Measurements from ENCODE around the gene PNRC2.

Gene PNRC2

DNA sequence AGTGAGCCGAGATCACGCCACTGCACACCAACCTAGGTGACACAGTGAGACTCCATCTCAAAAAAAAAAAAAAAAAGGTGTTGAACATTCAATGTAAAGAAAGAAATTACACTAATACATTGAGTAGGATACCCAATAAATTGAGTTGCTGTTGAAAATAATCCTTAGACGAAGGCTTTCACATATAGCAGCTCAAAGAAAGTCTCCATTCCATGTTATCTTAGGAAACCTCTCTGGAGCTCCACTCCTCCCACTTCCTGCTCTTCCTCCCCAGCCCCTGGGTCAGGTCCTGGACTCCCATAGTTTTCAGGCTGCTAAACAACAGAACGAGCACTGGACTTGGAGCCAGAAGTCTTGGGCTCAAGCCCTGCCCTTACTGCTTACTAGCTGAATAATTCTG, 30.8 kb upstream of the PNRC2 start:
- TF ChIP-seq EZH2 (IDR thresholded peaks at IDR 0.05; ENCODE audit: borderline replicate concordance, low read depth, low read length, severe bottlenecking): no peak
- TF ChIP-seq, protein P1, sequence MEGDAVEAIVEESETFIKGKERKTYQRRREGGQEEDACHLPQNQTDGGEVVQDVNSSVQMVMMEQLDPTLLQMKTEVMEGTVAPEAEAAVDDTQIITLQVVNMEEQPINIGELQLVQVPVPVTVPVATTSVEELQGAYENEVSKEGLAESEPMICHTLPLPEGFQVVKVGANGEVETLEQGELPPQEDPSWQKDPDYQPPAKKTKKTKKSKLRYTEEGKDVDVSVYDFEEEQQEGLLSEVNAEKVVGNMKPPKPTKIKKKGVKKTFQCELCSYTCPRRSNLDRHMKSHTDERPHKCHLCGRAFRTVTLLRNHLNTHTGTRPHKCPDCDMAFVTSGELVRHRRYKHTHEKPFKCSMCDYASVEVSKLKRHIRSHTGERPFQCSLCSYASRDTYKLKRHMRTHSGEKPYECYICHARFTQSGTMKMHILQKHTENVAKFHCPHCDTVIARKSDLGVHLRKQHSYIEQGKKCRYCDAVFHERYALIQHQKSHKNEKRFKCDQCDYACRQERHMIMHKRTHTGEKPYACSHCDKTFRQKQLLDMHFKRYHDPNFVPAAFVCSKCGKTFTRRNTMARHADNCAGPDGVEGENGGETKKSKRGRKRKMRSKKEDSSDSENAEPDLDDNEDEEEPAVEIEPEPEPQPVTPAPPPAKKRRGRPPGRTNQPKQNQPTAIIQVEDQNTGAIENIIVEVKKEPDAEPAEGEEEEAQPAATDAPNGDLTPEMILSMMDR (IDR thresholded peaks at IDR 0.05; ENCODE audit: borderline replicate concordance, extremely low read depth, low read length, poor library complexity, severe bottlenecking): no peak
- Histone ChIP-seq H3K27ac (ENCODE audit: low read length) (no peak overlapping the region), H3K36me3 (ENCODE audit: insufficient read depth, low read length) (no peaks in the 10 kb centered on the region), H4K20me1 (ENCODE audit: insufficient read depth, low read length) (no peaks in the 10 kb centered on the region), H3K4me3 (ENCODE audit: low read depth in 1 of 2, low read length in 2 of 2) (no peak overlapping the region), H2AFZ (ENCODE audit: low read depth, low read length) (no peak overlapping the region), H3K9me3 (ENCODE audit: insufficient read depth, low read length, severe bottlenecking) (no peaks in the 10 kb centered on the region), H3K4me2 (ENCODE audit: insufficient read depth, low read length) (no peak overlapping the region), H3K27me3 (ENCODE audit: insufficient read depth, low read length, poor library complexity) (peaks cover 4% of the 10 kb centered on the region), H3K9ac (ENCODE audit: low read depth, low read length) (no peak overlapping the region), H3K79me2 (ENCODE audit: insufficient read depth, low read length) (no peaks in the 10 kb centered on the region), H3K4me1 (ENCODE audit: insufficient read depth, low read length) (no peaks in the 10 kb centered on the region)
- ATAC-seq (ENCODE audit: insufficient read depth, low read depth) (no peak), DNase-seq (no peak)

DNA sequence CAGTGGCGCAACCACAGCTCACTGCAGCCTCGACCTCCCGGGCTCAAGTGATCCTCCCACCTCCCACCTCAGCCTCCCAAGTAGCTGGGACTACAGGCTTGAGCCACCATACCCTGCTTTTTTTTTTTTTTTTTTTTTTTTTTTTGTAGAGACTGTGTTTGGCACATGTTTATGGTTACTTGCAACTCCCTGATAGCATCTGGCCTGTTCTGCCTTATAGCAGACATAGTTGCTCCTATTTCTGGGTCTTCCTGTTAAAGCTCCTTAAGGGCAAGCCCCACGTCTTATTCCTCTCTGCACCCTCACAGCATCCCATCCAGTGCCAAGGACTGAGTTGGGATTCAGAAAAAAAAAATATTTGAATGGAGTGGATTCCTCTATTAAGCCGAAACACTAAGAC, 29.4 kb upstream of the PNRC2 start:
- no peaks in the 10 kb centered on the region for H3K27me3 ChIP-seq (ENCODE audit: insufficient read depth, low read length, poor library complexity)
- no peaks in the 10 kb centered on the region for H3K9me3 ChIP-seq (ENCODE audit: insufficient read depth, low read length, severe bottlenecking)
- H3K79me2 ChIP-seq (ENCODE audit: insufficient read depth, low read length): no peaks in the 10 kb centered on the region
- no peak overlapping the region for H3K27ac ChIP-seq (ENCODE audit: low read length)
- no peaks in the 10 kb centered on the region for H4K20me1 ChIP-seq (ENCODE audit: insufficient read depth, low read length)
- DNase-seq: no peak
- H2AFZ ChIP-seq (ENCODE audit: low read depth, low read length): no peak overlapping the region
- H3K4me3 ChIP-seq (ENCODE audit: low read depth in 1 of 2, low read length in 2 of 2): no peak overlapping the region
- H3K4me1 ChIP-seq (ENCODE audit: insufficient read depth, low read length): no peaks in the 10 kb centered on the region
- no peak overlapping the region for H3K4me2 ChIP-seq (ENCODE audit: insufficient read depth, low read length)
- H3K36me3 ChIP-seq (ENCODE audit: insufficient read depth, low read length): no peaks in the 10 kb centered on the region
- H3K9ac ChIP-seq (ENCODE audit: low read depth, low read length): no peak overlapping the region
- no peak for ATAC-seq (ENCODE audit: insufficient read depth, low read depth)
- TF ChIP-seq EZH2 (IDR thresholded peaks at IDR 0.05; ENCODE audit: borderline replicate concordance, low read depth, low read length, severe bottlenecking): no peak
- TF ChIP-seq, protein P1 (IDR thresholded peaks at IDR 0.05; ENCODE audit: borderline replicate concordance, extremely low read depth, low read length, poor library complexity, severe bottlenecking): no peak

DNA sequence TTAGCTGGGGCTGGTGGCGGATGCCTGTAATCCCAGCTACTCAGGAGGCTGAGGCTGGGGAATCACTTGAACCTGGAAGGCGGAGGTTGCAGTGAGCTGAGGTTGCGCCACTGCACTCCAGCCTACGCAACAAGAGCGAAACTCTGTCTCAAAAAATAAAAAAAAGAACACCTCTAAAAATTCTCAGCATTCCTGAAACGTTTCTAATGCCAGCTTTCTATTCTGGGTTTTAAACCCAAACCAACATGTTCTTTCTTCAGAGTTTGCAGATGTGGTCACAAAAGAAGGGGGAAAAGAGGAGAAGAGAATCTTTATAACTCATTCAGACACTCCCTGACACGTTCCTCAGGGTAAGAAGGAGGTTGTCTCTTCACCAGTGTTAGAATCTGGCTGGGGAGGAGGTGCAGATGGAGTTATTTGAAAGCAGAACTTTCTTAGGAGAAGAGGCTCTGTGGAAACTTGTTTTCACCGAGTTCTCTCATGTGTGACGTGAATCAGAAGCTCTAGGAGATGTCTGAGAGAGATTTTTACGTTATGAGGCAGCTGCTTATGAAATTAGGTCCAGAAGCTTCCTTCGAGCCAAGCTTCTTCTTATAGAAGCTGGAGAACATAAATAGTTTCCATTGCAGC, 28.7 kb upstream of the PNRC2 start:
- no peaks in the 10 kb centered on the region for H3K4me1 ChIP-seq (ENCODE audit: insufficient read depth, low read length)
- H4K20me1 ChIP-seq (ENCODE audit: insufficient read depth, low read length): no peaks in the 10 kb centered on the region
- no peak for ATAC-seq (ENCODE audit: insufficient read depth, low read depth)
- H3K27ac ChIP-seq (ENCODE audit: low read length): no peak overlapping the region
- no peak overlapping the region for H3K4me3 ChIP-seq (ENCODE audit: low read depth in 1 of 2, low read length in 2 of 2)
- TF ChIP-seq EZH2 (IDR thresholded peaks at IDR 0.05; ENCODE audit: borderline replicate concordance, low read depth, low read length, severe bottlenecking): no peak
- TF ChIP-seq, protein P1 (IDR thresholded peaks at IDR 0.05; ENCODE audit: borderline replicate concordance, extremely low read depth, low read length, poor library complexity, severe bottlenecking): no peak
- DNase-seq: no peak
- no peaks in the 10 kb centered on the region for H3K36me3 ChIP-seq (ENCODE audit: insufficient read depth, low read length)
- H3K27me3 ChIP-seq (ENCODE audit: insufficient read depth, low read length, poor library complexity): no peaks in the 10 kb centered on the region
- H3K4me2 ChIP-seq (ENCODE audit: insufficient read depth, low read length): no peak overlapping the region
- H3K9me3 ChIP-seq (ENCODE audit: insufficient read depth, low read length, severe bottlenecking): no peaks in the 10 kb centered on the region
- no peak overlapping the region for H2AFZ ChIP-seq (ENCODE audit: low read depth, low read length)
- no peak overlapping the region for H3K9ac ChIP-seq (ENCODE audit: low read depth, low read length)
- H3K79me2 ChIP-seq (ENCODE audit: insufficient read depth, low read length): no peaks in the 10 kb centered on the region

Measured in DND-41 (cell line).